GM18870 (cell line): ENCODE data around the gene KCNQ2.

Experiments used
- ATAC-seq: cut with Tn5 transposase; IDR thresholded peaks from one replicate; pipeline ENCODE4 v1.9.1; 2021; ENCODE audit warnings: moderate library complexity; ENCODE audit not compliant: unreplicated experiment

Gene KCNQ2

GRCh38 chr20:63406617-63407245 is 65.7 kb downstream of the KCNQ2 start:
- no peak for ATAC-seq

GRCh38 chr20:63406011-63406410 is 66.4 kb downstream of the KCNQ2 start:
- no peak for ATAC-seq

DNA sequence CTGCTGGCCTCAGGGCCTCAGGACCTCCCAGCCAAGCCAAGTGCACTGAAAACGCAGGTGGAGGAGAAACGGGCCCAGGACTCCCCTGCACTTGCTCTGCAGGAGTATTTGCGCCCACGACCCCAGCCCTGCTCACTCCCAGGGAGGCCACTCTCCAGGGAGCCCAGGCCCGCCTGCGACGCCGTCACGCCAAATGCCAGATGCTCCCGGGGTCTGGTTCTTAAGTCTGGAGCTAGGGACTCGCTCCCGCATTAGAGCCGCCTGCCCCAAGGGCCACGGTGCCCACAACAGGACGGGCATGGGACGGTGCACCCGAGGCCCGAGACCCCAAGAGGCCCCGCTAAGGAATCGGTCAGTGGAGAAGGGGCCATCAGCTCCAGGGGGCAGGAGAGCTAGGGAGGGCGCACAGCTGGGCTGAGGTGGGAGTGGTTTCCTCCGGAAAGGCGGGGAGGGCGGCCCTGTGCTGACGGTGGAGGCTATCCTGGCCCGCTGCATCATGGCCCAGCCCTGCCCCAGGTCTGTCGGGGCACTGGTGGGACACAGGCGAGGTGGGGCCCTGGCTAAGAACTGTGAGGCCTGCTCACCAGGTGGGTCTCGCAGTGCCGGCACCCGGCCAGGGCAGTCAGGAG is 67.2 kb downstream of the KCNQ2 start:
- no peak for ATAC-seq

GRCh38 chr20:63404129-63405085 is 68.0 kb downstream of the KCNQ2 start:
- ATAC-seq = no peak

DNA sequence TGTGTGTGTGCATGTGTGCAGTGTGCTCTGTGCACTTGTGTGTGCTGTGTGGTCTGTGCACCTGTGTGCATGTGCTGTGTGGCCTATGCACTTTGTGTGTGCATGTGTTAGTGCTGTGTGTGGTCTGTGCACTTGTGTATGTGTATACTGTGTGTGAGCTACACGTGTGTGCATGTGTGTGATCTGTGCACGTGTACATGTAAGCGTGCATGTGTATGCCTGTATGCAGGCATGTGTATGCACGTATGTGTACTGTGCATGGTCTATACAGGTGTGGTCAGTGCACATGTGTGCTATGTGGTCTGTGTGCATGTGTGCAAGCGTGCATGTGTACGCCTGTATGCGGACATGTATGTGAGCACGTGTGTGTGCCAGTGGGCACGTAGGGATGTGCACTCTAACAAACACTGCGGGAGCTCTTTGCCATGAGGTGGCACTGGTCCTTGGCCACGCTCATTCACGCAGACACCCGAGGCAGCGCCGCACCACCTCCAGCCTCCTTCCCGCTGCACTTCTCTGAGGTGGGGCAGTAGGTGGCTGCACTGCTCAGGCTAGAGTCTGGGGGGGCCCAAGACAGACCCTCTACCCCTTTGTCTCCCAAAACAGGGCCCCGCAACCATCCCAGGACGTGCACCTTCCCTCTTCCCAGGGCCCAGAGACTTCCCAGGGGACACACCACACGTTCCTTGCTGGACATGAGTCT is 68.9 kb downstream of the KCNQ2 start:
- no peak for ATAC-seq

- ATAC-seq = no peak
These were observed 69.6 kb downstream of the KCNQ2 start for GRCh38 chr20:63402860-63403220.

DNA sequence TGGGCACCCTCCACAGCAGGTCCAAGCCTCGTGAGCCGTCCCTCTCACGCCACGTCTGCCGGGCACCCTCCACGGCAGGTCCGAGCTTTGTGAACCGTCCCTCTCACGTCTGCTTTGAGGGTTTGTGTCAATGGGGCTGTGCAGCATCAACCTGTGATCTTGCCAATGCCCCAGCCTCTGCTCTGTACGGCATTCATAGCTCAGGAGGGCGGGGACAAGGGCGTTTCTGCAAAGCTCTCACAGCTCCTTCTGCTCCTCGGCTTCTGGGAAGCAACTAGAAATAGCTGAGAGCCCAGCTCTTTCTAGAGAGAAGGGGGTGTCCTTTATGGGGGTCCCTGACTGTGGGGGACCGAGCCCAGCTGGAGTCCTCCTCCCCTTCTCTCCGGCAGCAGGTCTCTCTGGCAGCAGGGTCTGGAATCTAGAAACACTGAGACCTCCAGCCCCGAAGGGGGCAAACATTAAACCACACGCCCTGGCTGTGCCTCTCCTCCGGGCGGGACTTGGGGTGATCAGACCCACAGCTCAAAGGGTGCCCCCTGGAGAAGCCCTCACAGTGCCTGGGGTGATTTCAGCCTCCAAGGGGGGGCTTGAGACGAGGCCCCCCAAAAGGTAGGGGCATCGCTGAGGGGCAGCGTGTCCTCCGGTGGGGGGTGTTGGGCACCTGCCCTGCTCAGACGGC is 70.1 kb downstream of the KCNQ2 start:
- ATAC-seq = no peak

GRCh38 chr20:63401384-63402110 is 70.9 kb downstream of the KCNQ2 start:
- no peak for ATAC-seq

- no peak for ATAC-seq
These were observed 71.8 kb downstream of the KCNQ2 start for GRCh38 chr20:63400486-63401210.

- ATAC-seq = no peak
These were observed 72.7 kb downstream of the KCNQ2 start for GRCh38 chr20:63399596-63400375.

- no peak for ATAC-seq
These were observed 73.5 kb downstream of the KCNQ2 start for GRCh38 chr20:63398744-63399514.

GRCh38 chr20:63397946-63398450 is 74.5 kb downstream of the KCNQ2 start:
- no peak for ATAC-seq

DNA sequence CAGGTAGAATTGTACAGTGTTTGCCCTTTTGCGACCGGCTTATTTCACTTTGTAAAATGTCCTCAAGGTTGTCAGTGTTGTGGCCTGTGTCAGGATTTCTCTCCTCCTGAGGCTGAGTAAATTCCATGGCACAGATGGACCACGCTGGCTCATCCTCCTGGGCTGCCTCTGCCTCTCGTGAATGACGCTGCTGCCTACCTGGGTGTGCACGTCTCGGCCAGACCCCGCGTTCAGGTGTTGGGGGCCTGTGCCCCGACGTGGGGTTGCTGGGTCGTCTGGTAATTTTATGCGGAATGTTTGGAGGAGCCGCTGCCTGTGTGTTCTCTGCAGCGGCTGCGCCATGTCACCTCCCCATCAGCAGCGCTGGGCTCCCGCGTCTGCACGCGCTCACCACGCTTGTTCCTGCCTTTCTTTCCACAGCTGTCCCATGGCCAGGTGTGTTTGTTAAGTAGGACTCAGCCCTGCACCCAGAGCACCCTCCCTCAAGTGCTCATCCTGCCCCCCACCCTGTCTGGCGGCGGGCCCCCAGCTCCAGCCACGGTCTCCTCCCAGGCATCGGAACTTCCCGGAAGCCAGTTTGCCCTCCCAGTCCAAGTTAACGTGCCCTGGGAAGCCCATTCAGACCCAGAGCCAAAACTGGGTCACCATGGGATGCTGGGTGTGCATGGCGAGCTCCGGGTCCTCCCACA is 75.2 kb downstream of the KCNQ2 start:
- ATAC-seq = no peak

DNA sequence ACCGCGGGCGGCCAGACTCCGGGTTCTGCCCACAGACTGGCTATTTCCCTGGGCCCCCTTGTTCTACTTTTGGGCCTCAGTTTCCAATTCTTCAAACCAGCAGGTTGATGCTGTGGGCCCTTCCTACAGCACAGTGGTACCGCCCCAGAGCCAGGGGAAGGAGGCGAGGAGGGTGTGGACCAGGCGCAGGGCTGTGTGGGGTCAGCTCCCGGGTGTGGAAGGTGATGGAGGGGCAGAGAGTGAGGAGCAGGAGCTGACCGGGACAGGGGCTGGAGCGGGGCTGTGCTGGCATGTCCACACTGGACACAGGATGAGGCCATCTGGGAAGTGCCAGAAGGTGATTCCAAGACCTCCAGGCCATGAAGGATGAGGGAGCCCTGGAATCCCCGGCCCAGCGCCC is 76.2 kb downstream of the KCNQ2 start:
- no peak for ATAC-seq

DNA sequence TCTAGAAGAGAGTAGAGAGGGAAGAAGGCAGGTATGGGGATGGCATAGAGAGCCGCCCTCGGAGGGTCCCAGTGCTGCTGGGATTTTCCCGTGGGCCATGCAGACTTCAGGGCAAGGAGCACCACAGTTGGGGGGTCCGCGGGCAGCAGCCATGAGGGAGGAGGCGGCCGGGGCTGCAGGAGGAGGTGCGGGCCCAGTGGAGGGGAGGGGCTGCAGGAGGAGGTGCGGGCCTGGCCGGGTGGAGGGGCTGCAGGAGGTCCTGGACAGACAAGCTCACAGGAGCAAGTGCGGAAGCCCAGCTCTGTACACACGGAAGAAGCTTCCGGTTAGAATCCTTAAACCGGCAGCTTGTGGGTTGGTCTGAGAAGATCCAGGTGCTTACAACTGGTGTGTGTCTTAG is 76.7 kb downstream of the KCNQ2 start:
- ATAC-seq = no peak

- no peak for ATAC-seq
These were observed 77.5 kb downstream of the KCNQ2 start for GRCh38 chr20:63394920-63395455.
